Activated T-cell treated with anti-CD3 and anti-CD28 coated beads for 1 hour (primary cell): ENCODE results near the gene SLC2A10.

ENCODE experiments used
- DNase-seq: peaks from one replicate; pipeline ENCODE4 v3.0.0-alpha.2; 2020; ENCODE audit warnings: low read depth

Gene SLC2A10

GRCh38 chr20:46735436-46735835 lies 26.0 kb downstream of the SLC2A10 start:
- DNase-seq, result no peak

DNA sequence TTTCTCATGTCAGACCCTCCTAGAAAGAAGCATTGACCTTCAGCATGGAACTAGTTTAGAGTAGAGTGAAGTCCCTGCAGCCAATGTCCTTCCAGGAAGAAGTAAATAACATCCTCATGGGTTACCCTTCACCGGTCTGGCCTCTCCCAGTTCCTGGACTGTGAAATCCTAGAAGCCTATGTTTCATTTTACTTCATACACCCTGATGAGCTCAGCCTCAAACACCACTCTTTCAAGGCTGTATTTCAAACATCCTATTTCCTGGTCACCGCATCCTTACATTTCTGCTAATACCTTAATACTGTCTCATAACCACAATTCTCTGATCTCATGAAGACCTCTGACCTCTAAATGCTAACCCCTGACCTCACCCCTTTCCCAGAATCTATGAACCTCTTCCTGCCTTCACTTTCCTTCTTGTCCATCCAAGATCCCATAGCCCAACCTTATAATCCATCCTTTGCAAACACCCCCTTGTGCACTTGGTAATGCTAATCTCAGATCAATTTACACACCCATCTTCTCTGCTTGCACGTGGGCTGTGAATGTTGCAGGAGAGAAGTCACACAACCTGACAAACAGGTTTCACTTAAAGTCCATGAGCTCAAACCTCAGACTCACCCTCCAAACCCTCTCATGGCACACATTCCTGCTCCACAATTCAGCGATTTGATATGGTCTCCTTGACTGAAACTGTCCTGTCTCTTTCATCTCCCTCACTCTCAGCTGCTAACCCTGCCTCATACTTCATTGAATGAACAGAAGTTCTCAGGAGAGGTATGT lies 30.2 kb downstream of the SLC2A10 start:
- no peak for DNase-seq

DNA sequence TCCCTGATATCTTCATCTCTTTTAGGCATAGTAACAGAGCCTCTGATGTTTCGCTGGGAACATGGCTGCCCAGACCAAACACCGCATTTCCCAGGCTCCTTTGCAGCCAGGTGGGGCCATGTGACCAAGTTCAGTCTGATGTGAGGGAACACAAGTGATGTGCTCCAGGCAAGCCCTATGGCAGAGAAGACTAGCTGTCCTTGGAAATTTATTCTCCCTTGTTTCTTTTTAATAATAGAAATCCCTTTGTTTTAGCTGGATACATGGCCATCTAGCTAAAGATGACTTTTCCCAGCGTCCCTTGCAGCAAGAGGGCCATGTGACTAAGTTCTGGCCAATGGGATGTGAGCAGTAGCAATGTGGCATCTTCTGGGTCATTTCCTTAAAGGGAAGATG lies 30.8 kb downstream of the SLC2A10 start:
- DNase-seq, result no peak

- no peak for DNase-seq
These were observed 32.6 kb downstream of the SLC2A10 start for GRCh38 chr20:46741924-46742668.

DNA sequence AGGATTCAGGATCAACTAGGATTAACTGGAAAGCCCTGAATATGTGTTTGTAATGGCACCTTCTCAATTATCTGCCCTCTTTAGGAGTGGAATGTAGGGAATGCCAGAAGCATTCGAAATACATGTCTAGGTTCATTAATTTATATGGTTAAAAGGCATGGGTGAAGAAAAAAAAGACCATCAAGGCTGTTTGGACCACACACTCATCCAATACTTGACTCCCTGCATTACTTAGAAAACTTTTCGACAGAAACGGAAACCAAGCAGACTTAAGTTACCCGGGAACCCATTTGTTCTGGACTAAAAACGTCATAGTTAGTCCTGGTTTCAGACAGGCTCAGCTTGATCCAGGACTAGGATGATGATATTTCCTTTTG lies 33.2 kb downstream of the SLC2A10 start:
- no peak for DNase-seq

- DNase-seq, result no peak
These were observed 33.6 kb downstream of the SLC2A10 start for GRCh38 chr20:46743088-46743487.

DNA sequence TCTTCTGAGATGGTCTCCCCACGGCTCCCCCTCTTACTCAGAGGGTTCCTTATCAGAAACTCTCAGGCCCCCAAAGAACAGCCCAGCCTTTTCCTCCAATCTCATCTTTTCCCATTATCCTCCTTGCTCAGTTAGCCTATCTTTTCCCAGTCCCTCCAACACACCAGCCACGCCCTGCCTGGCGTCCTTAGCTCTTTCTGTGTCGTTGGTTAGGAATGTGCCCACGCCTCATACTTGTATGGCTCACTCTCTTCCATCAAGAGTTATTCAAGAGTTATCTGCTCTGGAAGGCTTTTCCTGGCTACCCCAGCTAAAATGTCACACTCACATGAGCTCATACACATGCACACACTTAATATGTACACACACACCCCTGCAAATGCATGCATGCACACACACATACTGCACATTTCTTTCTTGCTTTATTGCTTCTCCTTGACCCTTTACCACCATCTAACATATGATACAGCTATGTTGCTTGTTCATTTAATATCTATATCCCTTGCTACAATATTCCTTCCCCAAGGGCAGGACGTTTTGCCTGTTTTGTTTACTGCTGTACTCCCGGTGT lies 37.6 kb downstream of the SLC2A10 start:
- no peak for DNase-seq

- DNase-seq, result no peak
These were observed 39.7 kb downstream of the SLC2A10 start for GRCh38 chr20:46749147-46749546.

DNA sequence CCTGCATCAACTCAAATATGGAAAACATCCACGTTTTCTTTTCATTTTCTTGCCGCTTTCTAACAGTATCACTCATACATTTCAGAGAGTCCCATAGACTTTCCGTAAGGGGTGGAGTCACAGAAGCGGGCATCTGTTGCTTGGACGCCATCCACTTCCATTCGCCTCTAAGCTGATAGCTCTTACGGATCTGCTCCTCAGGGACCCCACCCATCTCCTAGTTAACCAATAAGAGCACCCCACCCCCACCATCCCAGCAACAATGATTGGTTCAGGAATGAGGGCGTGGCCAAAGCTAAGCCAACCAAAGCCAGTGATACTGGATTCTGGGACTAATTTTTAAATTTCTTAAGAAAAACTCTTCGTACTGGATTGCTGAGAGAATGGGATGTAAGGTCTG lies 42.4 kb downstream of the SLC2A10 start:
- DNase-seq, result no peak

GRCh38 chr20:46752728-46753127 lies 43.3 kb downstream of the SLC2A10 start:
- peak; percentile 36 for DNase-seq

GRCh38 chr20:46755483-46756413 lies 46.3 kb downstream of the SLC2A10 start:
- no peak for DNase-seq

DNA sequence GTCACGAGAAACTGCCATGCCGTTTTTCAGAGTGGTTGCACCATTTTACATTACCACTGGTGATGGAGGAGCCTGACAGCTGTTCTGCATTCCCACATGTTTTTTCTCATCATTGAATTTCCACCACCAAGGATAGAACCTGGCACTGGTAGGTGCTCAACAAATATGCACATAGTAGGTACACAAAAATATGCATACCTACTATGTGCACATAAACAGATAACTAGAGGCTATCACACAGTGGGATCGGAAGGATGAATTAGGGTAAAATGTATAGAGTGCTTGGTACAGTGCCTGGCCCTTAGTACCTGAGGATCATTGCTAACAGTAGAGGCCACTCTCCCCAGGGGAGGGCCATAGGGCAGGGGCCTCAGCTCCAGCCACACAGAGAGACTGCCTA lies 47.0 kb downstream of the SLC2A10 start:
- no peak for DNase-seq

- DNase-seq, result no peak
These were observed 47.7 kb downstream of the SLC2A10 start for GRCh38 chr20:46757135-46757534.

DNA sequence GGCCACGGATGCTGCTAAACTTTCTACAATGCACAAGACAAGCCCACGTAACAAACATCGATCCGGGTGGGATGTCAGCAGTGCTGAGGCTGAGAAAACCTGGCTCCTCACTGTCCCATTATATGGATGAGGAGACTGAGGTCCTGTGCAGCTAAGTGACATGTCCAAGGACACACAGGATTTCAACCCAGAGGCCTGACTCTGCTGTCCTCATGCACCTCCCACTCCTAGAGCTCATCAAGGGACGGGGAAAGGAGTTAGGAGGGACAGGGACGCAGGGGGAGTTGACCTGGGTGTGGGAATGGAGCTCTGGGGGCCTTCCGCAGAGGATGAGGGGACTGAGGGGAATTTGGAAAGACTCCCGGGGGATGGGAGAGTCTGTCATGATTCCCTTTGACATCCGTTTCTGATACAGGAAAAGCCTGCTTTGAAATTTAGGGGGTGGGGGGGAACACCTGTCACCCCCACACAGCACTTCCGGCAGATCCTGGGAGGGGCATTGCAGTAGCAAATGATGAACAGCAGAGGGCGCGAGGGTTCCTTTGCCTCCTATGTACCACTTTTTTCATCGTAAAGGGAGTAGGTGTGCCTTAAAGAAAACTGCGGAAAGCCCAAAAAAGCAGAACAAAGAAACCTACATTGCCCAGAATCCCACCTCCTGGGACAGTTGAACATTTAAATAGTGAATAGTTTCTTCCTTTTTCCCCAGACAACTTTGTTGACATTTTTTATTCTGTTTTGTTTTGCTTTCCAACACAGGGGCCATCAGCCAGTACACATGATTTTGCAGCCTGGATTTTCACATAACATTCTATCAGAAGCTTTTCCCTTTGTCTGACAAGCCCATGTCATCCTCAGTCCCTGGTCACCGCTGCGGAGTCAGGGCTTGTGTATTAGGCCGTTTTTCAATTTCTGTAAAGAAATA lies 48.6 kb downstream of the SLC2A10 start:
- DNase-seq, result peak; percentile 39

DNA sequence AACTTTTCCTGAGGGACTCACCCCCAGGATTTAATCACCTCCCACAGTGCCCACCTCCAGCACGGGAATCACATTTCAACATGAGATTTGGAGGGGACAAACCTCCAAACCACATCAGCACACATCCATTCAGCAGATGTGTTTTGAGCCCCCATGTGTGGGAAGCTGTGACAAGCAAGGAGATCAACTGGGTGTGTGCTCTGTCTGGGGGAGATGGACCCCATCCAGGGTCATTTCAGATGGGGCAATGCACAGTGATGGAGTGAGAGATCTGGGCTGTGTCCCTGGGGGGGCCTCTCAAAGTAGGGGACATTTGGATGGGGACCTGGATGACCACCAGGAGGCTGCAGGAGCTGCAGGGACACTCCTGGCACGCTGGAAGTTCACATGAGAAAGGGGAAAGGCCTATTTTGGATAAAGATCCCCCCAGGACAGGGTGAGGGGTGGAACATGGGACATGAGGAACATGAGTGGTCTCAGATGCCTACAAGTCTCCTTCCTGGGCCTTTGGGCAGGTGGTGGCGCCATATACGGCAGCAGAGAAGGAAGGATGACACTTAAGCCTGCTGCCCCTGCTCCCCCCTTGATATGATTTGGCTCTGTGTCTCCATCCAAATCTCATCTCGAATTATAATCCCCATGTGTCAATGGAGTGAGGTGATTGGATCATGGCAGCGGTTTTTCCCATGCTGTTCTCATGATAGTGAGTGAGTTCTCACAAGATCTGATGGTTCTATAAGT lies 49.6 kb downstream of the SLC2A10 start:
- no peak for DNase-seq

GRCh38 chr20:46761566-46761965 lies 52.1 kb downstream of the SLC2A10 start:
- DNase-seq, result no peak

GRCh38 chr20:46764068-46764467 lies 54.6 kb downstream of the SLC2A10 start:
- DNase-seq, result no peak

DNA sequence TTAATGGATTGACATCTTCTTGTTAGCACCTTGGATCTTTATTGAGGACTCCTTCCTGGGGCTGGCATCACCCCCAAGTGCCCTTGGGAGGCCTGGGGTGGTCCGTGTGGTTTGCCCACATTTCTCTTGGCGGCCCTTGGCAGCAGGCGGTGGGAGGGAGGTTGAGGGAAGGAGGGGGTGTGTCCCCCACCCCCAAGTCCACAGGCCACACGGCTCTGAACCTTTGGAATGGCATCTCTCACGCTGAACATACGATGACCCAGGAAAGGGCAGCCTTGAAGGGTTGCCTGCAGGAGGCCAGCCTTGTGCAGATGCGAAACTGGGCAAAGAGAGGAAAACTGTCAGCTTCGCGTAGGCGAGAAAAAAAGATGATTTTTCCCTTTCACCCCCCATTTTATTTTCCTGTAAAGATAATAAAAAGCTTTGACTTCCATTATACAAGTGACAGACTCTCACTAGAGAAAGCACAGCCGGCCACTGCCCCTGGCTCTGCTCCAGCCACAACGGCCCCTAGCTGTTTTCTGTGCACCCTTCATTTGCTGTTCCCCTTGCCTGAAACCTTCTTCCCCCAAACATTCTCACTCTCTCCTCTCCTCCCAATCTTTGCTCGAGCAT lies 56.2 kb downstream of the SLC2A10 start:
- DNase-seq, result no peak

- no peak for DNase-seq
These were observed 57.8 kb downstream of the SLC2A10 start for GRCh38 chr20:46767127-46767761.
